HG02981 (cell line): ENCODE data around the gene RASL12.
"Not testable (repeated sequence)": the region's sequence is repeated elsewhere in the genome, so short reads cannot be mapped to it uniquely, and the experiment has no call there.

Experiments
- ATAC-seq: cut with Tn5 transposase; IDR thresholded peaks from one replicate; pipeline ENCODE4 v1.9.1; 2021; ENCODE audit warnings: mild to moderate bottlenecking, moderate library complexity; ENCODE audit not compliant: unreplicated experiment

The RASL12 gene, protein sequence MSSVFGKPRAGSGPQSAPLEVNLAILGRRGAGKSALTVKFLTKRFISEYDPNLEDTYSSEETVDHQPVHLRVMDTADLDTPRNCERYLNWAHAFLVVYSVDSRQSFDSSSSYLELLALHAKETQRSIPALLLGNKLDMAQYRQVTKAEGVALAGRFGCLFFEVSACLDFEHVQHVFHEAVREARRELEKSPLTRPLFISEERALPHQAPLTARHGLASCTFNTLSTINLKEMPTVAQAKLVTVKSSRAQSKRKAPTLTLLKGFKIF

DNA sequence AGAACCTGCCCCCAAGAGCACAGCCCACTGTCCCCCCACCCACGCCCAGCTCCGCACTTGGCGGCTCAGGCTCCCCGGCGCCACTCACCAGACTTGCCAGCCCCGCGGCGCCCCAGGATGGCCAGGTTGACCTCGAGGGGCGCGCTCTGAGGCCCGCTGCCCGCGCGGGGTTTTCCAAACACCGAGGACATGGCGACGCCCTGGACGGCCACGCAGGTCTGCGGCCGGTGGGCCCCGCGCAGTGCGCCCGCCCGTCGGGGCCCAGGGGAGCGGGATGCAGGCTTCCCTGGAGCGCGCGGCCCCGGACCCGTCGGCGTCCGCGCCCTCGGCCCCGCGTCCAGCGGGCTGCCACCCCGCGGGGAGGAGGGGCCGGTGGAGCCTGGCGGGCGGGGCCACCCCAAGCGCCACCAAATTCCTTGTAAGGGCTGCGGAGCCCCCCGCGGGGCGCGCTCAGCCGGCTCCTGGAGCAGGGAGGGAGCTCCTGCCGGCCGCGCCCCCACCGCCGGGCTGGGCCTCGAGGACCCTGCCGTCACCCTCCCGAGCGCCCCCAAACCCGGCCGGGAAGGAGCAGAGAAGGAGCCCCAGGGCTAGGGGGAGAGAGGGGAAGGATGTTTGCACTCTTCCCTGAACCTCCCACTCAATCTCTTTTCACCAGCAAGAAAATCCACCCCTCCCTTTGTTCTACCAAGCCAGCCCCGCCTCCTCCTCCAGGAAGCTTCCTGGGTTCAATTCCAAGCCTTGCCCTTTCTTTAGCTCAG, at the start of gene RASL12:
Gene RASL12, minus strand, starts transcription at position 347 of the 758 bp plus-strand sequence. Its CDS starts 156 bp downstream, at position 191.
- ATAC-seq = no peak

DNA sequence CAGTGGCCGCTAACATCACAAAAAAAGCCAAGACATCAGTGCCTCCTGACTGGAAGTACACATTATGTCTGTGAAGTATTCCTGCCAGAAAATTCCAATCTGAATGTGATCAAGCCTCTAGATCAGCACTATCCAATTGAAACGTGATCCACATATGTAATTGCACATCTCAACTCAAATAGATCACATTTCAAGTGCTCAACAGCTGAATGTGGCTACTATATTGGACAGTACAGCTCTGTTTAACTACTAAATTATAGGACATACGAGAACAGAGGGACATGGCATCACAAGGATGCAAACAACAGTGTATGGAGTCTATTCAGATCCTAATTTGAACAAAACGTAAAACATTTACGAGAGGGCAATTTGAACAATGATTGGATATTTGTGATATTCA, 47.8 kb upstream of the RASL12 start:
- ATAC-seq = no peak

DNA sequence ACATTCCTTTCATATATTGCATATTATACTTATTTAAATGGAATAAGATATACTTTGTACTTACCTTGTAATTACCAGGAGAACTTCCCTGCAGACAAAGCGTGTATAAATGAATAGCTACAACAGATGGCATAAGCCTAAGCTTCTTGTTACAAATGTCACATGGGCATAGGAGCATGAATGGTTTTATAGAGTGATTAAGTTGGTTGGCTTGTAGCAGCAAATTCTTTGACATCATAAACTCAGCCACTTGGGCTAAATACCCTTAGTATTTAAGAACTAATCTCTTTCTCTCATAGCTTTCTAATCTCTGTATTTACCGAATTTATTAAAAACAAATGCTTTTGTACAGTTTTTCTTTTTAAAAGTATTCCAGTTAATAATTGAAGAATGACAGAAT, 47.3 kb upstream of the RASL12 start, which contains the start of gene UBAP1L:
Gene UBAP1L, minus strand, starts transcription at position 115 of the 400 bp plus-strand sequence. CDS start 8,985 bp downstream, outside the sequence.
- no peak for ATAC-seq

DNA sequence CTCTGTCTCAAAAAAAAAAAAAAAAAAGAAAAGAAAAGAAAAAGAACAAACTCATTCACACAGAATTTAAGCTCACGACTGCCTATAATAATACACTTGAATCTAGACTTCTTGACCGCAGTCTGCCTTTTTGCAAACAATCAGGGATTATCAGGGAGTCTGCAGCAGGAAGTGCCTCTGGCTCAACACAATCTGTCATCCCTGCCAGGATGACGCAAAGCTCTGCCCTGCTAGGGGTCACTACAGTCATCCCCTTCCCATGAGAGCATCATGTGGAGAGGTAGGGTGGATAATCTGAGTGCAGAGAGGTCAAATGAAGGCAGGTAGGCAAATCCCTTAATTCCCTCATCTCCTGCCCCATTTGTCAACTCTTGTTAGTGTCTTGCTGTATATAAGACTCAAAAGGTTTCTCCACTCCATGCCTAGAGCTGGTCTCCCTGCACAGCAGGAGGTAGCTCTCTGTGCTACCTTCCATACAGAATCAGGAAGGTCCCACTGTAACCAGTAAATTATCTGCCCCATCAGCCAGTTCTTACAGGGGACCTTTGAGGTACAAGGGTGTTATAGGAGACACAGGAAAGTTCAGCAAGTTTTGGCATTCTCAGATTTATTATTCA, 43.0 kb upstream of the RASL12 start:
- no peak for ATAC-seq

DNA sequence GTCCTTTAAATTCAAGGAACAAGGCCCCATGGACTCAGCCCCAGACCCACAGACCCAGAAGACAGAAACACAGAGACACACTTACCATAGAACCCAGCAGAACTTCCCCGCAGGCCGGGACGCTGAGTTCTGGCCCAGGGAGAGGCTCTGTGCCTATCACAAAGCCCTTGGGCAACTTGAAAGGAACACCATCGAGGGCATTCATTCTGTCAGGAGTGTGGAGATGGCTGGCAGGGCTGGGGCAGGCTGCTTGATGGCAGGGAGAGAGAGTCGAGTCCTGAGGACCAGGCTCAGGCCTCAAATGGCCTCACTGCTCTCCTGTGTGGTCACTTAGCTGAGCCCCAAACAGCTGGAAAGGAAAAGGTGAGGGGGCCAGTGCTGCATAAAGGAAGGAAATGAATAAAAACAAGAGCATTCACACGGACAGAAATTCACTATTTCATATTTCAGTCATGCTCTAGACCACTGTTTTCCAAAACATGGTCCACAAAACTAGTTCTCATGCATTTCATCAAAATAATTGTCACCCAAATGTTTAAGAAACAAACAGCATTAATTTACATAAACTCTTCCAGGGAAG, 38.3 kb upstream of the RASL12 start:
- ATAC-seq = no peak

DNA sequence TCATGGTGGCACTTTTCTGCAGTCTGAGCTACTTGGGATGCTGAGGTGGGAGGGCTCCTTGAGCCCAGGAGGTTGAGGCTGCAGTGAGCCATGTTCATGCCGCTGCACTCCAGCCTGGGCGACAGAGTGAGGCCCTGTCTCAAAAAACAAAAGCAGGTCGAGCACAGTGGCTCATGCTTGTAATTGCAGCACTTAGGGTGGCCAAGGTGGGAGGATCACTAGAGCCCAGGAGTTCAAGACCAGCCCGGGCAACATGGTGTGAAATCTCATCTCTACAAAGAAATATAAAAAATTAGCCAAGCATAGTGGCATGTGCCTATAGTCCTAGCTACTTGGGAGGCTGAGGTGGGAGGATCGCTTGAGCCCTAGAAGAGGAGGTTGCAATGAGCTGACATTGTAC, 37.2 kb upstream of the RASL12 start:
- no peak for ATAC-seq

DNA sequence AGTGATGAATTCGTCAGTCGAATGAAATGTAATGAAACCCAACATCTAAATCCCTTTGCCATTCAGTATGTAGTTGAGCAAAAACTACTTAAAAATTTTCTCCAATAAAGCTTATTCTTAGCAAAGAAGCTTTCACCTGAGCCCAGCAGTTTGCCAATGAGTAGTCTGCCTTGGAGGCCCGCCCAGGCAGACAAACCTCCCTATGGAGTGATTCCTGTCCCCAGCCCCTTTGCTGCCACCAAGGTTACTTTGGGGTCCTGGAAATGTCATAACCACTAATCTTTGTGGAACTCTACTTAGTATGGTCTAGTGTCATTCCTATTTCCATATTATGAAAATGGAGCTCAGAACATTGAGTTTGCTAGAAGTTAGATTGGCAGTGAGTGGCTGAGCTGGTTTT, 35.1 kb upstream of the RASL12 start:
- no peak for ATAC-seq

DNA sequence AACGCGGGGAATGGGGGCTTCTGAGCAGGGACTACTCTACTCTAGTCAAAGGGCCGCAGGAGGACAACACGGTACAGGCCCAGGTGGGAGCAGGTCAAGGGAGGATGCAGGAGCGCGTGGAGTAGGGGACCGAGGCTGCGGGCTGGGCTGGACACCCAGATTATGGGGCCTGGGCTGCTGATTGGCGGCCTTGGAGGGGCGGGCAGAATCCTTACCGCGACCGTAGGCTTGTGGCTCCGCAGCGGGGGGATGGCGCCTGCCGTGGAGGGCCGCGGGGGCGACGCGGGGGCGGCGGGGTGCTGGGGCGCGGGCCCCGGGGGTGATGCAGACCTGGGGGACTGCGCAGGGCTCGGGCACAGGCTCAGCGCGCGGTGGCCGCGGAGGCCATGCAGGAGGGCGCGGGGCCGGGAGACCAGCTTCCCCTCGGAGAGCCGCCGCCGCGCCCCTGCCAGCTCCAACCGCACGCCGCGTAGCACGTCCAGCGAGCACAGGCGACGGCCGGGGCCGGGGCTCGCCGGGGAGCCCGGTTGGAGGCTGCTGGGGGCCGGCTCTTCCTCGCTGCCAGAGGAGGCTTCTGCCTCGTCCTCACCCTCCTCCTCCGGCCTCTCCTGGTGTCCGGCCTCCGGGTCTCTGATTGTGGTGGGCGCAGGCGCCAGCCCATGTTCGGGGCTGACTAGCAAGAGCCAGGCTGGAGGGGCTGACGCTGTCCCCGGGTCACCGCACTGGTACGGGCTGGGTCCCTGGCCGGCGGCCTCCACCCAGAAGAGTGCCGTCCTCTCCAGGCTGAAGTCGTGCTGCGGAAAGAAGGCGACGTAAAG, 34.3 kb upstream of the RASL12 start:
- no peak for ATAC-seq

DNA sequence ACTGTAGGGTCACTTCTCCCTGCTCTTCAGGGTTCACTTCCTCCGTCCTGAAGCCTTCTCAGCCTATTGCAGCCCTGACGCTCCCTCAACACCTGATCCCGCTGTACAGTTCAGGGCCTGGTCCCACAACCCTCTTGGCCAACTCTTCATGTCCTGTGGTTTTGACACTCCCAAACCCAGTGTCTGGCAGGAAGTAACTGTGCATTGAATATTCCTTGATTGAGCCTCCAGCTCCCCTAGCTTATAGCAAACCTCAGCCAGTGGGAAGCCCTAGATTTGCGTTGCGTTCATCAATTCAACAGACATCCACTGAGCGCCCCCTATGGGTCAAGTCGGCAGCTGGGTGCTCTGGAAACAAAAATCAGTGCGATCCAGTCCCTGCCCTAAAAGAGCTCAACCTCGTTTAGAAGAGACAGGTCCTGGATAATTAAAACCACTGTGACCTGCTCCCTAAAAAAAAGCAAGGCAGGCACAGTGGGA, 33.7 kb upstream of the RASL12 start:
- no peak for ATAC-seq

DNA sequence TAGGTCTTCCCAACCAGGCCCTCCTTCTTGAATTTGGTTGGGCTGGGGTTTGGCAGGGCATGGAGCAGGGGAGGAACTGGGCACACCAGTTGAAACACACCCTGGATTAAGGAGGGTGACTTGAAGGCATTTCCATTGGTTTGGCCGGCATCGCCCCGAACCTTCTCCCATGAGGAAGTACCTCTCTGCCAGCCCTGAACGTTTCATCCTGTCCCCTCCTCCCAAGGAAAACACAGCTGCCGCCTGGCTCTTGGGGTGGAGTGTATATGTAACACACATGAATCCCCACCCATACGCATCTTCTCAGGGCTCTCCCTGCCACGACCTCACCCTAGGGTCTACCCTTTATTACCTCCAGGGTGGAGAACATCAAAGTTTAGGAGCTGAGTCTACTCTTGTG, 32.7 kb upstream of the RASL12 start:
- no peak for ATAC-seq

DNA sequence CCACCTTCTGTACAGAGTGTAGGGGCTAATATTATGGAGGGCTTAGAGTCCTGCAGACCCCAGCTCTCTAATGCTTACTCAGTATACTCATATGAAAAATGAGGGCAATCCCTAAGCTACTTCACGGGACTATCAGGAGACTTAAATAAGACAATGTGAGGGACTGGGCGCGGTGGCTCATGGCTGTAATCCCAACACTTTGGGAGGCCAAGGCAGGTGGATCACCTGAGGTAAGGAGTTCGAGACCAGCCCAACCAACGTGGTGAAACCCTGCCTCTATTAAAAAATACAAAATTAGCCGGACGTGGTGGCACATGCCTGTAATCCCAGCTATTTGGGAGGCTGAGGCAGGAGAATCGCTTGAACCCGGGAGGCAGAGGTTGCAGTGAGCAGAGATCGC, 32.0 kb upstream of the RASL12 start:
- ATAC-seq = not testable (repeated sequence)

DNA sequence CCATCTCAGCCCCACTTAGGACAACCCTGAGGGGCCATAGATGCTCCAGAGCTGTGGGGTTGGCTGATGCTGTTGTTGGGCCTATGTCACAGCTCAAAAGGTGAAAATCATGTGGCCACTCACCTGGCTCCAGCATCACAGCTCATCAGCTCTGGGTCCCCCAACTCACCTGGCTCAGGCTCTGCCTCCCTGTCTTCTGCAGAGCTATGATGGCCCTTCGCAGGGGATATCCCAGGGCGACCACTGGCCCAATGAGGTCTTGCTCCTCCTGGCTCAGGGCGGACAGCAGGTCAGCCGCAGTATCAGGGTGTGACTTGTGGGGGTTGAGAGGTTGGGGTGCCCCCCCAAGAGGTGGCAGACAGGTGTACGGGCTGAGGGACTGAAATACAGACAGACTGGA, 31.5 kb upstream of the RASL12 start:
- ATAC-seq = no peak

DNA sequence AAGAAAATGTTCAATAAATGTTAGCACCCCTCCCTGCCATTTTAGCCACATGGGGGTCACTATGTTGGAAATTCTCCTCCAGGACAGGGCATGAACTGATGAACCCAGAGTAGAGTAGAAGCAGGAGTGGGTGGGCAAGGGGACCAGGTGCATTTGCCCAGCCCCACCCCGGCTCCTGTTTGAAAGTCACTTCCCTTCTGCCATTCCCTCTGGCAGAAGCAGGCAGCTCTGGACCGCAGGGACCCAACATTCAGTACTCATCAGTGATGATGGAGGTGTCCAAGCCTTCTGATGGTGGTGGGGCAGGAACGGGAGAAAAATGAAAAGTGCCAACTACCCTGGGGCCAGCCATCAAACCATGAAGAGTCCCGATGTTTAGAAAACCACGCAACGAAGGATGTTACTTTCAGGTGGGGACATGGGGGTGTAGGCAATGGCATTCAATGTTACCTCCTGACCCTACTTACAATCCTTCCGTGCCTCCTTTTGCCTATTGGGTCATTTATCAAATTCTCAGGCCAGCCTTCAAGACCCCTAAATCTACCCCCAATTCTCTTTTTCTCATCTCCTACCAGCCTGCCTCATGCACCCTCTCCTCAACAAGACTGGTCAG, 30.0 kb upstream of the RASL12 start:
- ATAC-seq = no peak

DNA sequence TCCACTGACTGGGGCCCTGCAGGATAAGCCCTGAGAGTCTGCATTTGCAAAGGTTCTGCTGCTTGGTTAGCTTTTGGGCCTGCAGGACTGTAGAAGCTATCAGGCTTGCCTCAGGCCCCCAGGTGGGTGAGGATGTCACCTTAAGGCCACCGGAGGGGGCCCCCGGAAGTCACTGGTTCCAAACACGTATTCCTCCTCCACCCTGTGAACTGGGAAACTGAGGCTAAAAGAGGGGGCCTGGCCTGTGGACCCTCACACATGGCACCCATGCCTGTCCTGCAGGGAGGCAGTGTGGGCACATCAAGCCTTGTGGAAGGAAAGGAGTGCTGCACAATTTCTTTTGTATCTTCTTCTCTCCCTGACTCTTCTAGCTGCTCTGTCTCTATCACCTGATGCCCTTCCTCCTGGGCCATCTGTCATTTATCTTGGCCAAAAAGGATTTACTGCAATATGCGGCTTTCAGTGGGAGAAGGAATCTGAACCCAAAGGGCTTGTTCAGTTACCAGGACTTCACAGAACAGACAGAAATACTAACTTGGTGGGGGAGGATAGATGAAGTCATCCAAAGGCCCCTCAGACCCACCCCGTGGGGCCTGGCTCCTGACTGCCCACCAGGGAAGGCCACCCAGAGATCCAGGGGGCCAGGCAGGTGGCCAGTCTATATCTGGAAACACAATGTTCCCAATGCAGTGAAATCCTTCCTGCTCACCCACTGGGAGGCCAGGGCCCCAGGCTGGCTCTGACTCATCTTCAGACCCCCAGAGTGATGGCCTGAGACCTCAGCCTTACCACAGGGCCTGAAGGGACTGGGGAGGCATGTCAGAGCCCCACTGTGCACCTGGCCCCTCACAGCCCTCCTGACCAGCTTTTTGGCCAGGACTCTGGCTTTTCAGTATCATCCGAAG, 28.9 kb upstream of the RASL12 start:
- ATAC-seq = no peak

DNA sequence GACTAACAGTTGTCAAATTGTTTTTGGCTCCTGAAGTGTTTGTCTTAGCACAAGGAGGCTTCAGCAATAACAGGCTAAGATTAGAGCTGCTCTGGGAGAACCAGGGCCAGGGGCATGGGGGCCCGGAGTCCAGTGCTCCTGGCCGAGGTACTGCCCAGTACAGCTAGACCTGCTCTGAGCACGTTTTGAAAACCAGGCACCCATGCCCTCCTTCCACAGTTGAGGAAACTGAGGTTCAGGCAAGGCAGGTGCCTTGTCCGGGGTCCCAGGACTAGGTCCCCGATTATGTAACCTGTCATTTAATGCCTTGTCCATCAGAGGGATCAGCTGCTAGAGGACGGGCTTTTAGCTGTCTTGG, 27.9 kb upstream of the RASL12 start:
- no peak for ATAC-seq

DNA sequence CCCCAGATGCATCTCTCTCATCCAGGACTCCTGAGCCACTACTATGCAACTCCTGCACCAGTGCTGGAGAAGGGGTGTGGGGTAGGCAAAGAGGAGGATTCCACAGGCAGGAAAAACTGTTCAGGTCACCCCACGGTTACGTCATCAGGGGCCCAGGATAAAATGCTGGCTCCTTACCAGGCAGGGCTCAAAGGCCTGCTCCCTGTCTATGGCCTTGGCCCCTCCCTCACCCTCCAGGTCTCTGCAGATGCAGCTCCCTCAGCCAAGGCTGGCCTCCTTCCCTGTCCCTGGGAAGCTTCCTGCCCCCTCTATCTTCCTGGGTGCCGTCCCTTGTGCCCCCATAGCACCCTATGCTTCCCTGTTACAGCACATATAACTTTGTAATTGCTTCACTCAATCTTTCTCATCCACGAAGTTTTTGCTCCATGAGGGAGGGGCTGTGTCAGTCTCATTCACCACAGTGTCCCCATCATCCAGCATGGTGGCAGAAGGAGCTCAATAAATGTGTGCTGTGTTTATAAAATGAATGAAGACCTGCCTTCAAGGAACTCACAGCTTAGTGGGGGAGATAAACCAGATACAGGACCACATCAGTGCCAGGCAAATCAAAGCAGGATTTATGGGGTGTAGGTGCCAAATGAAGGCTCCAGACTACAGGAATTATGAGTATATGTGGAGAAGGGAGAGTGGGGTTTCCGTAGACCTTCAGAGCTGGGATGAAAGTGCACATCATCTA, 27.4 kb upstream of the RASL12 start:
- no peak for ATAC-seq

DNA sequence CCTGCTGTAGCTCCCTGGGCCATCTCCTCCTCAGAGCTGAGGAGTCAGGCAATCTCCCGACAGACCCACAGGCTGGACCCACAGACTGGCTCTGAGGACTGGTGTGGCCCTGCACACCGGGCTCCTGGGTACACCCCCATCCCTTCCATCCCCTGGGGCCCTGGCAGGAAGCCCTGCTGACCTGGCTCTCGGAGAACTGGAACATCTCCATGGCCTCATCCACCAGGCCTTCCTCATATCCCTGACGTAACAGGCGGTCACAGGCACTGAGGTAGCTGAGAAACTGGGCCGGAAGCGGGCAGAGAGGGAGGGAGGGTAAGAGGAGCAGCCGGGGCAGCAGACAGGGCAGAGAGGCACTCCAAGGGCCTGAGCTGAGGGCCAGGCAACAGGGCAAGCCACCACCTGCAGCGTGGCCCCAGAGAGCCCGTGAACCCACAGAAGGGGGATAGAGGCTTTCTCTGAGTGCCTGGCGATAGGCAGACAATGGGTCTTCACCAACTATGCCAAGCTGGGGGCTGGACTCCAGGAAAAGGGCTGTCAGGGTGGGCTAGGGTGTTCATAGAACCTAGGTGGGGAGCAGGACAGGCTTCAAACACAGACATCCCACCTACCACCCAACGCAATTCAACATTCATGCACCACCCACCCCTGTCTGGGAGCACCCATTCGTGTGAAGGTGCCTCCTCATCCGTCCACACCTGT, 26.7 kb upstream of the RASL12 start:
- ATAC-seq = no peak

DNA sequence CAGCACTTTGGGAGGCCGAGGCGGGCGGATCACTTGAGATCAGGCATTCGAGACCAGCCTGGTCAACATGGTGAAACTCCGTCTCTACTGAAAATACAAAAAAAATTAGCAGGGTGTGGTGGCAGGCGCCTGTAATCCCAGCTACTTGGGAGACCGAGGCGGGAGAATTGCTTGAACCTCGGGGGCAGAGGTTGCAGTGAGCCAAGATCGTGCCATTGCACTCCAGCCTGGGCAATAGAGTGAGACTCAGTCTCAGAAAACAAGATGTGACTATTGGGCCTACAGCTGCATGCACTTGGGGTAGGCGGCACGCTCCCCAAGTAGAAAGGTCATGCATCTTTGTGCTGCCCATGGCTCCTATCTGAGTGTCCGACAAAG, 26.0 kb upstream of the RASL12 start:
- not testable (repeated sequence) for ATAC-seq
